ENCODE results near the gene CD55. TPM values are rescaled to one million over a fixed set of nuclear protein-coding genes. Genes with fewer than 3 reads are reported as not detected.

CD55 gene, protein sequence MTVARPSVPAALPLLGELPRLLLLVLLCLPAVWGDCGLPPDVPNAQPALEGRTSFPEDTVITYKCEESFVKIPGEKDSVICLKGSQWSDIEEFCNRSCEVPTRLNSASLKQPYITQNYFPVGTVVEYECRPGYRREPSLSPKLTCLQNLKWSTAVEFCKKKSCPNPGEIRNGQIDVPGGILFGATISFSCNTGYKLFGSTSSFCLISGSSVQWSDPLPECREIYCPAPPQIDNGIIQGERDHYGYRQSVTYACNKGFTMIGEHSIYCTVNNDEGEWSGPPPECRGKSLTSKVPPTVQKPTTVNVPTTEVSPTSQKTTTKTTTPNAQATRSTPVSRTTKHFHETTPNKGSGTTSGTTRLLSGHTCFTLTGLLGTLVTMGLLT
- polyA plus RNA-seq (ENCODE audit: insufficient read length) = 14.3 TPM

DNA sequence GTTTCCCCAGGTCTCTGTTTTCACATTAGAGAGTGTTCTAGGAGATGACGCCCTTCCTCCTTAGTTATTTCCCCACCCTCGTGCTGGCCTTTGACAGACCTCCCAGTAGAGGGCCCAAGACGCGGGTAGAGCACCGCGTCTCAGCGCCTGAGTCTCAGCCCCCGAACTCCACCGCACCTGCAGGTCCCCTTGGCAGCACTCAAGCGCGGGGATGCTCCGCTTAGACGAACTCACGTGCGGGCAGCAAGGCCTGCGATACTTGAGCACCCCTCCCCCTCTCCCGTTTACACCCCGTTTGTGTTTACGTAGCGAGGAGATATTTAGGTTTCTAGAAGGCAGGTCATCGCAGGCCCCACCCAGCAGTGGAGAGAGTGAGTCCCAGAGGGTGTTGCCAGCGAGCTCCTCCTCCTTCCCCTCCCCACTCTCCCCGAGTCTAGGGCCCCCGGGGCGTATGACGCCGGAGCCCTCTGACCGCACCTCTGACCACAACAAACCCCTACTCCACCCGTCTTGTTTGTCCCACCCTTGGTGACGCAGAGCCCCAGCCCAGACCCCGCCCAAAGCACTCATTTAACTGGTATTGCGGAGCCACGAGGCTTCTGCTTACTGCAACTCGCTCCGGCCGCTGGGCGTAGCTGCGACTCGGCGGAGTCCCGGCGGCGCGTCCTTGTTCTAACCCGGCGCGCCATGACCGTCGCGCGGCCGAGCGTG, at the start of gene CD55:
TSS of gene CD55 (plus strand) at position 600 of the 711 bp plus-strand sequence. CDS start at position 688, 88 bp downstream.
- DNase-seq = peak; percentile 88

DNA sequence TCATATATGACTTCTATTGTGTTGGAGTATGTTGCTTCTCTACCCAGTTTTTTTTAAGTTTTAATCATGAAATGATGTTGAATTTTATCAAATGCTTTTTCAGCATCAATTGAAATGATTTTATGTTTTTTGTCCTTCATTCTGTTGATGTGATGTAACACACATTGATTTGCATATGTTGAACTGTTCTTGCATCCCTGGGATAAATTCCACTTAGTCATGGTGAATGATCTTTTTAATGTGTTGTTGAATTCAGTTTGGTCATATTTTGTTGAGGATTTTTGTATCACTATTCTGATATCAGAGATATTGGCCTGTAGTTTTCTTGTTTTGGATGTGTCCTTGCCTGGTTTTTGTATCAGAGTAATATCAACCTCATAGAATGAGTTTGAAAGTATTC, 46.6 kb upstream of the CD55 start:
- DNase-seq = no peak

DNA sequence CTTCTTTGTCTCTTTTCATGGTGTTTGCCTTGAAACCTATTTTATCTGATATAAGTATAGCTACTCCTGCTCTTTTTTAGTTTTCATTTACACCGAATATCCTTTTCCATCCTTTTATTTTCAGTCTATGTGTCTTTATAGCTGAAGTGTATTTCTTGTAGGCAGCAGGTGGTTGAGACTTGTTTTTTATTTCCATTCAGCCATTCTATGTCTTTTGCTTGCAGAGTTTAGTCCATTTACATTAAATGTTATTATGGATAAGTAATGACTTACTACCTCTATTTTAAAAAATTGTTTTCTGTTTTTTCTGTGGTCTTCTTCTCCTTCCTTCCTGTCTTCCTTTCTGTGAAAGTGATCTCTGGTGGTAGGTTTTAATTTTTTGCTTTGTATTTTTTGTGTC, 45.0 kb upstream of the CD55 start:
- DNase-seq = no peak

DNA sequence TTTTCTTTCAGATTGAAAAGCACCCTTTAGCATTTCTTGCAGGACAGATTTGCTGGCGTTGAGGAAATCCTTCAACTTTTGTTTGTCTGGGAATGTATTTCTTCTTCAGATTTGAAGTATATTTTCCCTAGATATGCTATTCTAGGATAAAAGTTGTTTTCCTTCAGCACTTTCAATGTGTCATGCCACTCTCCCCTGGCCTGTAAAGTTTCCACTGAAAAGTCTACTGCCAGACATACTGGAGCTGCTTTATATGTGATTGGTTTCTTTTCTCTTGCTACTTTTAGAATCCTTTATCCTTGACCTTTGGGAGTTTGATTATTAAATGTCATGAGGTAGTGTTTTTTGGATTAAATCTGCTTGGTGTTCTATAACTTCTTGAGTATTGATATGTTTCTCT, 44.2 kb upstream of the CD55 start:
- DNase-seq = no peak

DNA sequence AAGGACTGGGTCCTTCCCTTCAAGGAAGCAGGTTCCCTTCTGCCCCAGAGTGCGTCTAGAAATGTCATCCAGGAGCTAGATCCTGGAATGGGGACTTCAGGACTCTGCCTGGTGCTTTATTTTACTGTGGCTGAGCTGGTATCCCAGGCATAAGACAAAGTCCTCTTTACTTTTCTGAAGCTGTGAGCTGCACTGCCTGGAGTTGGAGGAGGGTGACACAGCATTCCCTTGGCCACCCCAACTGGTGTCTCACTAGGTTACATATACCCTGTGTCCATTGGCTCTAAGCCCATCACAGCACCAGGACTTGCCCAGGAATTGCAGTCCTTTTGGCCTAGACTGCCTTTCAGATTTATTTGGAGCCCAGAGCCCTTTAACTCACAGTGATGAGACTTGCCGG, 41.8 kb upstream of the CD55 start:
- DNase-seq = no peak

DNA sequence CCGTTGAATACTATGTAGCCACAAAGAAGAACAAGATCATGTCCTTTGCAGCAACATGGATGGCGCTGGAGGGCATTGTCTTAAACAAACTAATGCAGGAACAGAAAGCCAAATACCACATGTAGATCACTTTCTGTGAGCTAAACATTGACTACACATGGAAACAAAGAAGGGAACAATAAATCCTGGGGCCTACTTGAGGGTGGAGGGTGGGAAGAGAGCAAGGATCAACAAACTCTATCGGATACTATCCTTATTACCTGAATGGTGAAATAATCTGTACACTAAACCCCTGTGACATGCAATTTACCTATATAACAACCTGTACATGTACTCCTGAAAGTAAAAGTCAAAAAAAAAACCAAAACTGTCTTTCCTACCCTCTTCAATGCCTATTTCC, 40.8 kb upstream of the CD55 start:
- DNase-seq = no peak

DNA sequence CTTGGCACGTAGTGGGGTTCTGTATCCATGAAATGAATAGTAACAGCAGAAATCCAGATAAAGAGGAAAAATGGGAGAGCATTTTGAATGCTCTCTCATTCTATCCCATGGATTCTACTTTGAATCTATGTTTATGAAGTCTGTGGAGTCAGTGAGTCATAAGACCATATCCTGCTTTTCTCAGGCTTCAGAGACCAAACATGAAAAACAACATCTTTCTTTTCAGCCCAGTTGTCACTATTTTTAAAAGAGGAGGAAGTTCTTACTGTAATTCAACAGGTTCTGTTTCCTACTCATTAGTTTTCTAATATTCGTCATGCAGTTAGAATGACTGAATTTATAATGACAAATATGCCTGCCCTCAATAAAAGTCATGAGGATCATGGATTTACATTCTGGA, 39.4 kb upstream of the CD55 start:
- no peak for DNase-seq

DNA sequence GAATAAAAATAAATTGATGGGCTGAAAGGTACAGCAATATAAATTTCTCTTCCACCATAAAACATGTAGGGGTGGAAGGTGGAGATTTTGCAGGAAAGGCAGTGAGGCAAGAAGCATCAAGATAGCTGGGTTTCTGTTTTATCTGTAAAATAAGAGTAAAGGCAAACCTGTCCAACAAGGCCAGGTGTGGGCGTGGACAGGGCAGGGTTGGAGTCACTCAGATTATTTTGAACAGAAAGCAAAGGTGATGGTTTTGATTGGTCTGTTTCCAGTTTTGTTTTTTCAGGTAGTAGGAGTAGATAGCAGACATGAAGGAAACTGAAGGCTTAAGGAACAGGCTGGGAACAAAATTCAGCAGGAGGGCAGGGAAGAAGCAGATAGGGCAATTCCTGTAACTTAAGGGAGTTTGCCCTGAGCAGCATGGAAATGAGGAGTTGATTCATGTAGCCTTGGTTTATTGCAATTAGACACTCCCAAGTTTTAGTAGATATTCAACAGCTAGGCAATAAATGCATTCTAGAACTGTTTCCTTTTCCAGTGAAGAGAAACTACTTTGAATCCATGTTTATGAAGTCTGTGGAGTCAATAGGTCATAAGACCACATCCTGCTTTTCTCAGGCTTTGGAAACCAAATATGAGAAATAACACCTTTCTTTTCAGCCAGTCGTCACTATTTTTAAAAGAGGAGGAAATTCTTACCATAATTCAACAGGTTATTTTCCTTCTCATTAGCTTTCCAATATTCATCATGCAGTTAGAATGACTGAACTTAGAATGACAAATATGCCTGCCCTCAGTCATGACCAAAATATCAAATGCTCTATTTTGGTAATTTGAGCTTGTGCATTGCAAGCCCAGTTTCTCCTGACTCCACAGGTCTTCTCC, 38.7 kb upstream of the CD55 start:
- DNase-seq = no peak

DNA sequence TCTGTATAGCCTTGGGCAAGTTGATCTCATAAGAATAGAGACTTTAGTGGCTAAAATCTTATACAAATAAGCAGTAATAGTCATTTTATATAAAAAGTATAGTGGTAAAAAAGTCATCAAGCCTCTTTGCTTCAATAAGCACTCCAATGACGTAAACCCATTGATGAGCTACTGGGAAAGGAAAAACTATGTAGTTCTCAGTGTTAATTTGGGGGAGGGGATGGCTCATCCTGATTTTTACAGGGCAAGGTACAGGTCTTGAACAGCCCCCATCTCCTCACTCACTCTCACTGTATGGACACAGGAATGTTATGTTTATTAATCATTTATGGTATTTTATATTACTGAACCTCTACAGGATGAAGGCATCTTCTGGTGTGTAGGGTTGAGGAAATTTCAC, 38.1 kb upstream of the CD55 start:
- no peak for DNase-seq

DNA sequence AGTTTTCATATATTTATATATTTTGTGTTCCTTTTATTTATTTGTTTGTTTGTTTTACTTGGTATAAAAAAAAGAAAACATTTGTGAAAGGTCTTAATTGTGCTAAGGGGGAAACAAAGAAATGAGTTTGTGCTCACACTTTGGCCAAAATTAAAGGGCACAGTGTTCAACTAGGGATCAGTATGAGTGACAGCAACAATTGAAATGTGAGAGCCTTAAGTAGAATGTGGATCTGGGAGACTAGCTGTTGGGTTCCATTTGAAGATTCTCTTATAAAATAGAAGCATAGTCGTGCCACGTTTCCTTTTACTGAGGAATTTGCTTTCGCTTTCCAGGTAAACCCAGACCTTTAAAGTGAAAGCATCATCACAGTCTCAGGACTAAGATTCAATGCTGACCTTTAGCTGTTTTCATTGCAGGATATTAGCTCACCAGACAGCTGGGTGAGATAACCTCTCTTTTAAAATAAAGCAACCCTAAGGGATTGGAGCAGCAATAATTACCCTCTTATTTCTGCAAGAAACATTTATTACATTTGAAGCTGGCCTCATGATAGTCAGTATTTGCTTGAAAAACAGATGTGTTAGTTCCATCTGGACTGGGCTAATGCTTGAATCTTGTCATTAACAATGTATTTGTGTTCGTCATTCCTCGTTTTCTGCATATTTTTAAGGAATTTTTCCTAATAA, 37.1 kb upstream of the CD55 start:
- no peak for DNase-seq

DNA sequence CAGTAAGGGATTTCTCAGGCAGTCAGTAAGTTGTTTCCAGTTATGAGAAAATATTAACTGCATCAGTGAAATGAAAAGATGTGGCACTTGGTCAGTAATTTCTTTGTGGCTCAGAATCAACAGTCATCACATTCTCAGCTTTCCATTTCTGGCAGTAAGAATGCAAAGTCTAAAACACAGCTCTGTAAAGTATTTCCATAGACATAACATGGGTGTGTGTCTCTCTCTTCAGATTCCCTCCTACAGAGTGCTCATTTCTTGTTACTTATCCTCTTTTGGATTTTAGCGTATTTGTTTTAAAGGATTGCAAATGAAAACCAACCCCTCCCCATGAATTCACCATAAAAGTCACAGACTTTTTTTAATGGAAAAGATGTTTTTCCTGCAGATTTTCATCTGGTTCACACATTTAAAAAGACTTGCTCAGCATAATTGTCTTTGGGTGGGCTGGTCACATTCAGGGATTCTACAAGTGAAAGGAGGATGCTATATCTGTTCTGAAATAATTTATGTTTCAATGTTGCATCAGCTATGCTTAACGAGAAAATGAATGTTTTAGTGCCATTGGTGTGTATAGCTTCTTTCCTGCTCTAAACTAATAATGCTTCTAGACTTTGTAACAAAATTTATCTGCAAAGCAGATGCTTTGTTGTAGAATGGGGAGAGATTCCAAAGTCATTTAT, 34.6 kb upstream of the CD55 start:
- peak; percentile 76 for DNase-seq

DNA sequence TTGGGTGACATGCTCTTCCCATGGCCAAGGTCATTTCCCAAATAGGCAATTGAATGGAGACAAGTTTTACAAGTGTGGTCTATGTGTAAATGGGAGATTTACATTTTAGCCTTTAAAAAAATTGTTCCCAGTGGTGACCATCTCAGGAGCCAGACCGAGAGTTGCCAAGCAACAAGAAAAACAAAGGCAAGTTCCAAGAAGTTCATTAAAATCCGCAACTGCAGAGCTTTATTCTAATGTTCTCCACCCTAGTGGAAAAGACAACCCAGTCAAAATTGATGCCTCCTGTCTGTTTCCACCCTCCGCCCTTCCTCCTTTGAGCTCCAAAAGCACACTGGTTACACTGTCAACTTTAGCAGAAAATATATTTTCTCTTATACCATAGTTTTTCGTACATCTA, 33.2 kb upstream of the CD55 start:
- DNase-seq = peak; percentile 74

DNA sequence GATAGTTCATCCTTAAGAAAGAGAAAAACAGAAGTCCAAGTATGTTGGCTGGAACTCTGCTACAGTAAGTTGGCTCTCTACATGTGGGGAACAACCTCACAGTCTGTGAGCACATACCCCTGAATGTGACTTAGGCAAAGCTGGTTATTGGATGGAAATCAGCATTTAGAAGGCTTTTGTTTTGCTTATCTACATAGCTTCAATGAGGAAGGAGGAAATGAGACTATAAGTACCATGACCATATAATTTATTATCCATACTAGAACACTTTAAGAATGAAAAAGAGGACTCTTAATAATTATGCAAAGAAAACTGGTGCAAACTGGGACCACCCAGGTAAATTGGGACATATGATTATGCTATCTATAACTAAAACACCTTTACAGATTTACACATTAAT, 31.7 kb upstream of the CD55 start:
- no peak for DNase-seq

DNA sequence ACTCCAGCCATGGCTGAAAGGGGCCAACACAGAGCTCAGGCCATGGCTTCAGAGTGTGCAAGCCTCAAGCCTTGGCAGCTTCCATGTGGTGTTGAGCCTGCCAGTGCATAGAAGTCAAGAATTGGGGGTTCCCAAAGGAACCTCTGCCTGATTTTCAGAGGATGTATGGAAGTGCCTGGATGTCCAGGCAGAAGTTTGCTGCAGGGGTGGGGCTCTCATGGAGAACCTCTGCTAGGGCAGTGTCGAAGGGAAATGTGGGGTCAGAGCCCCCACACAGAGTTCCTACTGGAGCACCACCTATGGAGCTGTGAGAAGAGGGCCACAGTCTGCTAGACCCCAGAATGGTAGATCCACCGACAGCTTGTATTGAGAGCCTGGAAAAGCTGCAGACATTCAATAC, 29.8 kb upstream of the CD55 start:
- DNase-seq = no peak

DNA sequence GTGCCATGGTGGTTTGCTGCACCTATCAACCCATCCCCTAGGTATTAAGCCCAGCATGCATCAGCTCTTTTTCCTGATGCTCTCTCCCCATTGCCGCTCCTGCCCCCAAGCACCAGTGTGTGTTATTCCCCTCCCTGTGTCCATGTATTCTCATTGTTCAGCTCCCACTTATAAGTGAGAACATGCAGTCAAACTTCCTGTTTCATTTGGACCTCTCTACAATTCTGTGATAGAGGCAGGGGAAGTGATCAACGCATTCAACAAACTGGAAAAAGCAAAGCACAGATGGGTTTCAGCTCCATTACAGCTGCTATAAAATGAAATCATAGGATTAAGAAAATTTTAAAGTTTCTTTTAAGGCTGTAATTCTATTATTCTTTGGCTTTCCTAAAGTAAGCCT, 23.3 kb upstream of the CD55 start:
- no peak for DNase-seq

DNA sequence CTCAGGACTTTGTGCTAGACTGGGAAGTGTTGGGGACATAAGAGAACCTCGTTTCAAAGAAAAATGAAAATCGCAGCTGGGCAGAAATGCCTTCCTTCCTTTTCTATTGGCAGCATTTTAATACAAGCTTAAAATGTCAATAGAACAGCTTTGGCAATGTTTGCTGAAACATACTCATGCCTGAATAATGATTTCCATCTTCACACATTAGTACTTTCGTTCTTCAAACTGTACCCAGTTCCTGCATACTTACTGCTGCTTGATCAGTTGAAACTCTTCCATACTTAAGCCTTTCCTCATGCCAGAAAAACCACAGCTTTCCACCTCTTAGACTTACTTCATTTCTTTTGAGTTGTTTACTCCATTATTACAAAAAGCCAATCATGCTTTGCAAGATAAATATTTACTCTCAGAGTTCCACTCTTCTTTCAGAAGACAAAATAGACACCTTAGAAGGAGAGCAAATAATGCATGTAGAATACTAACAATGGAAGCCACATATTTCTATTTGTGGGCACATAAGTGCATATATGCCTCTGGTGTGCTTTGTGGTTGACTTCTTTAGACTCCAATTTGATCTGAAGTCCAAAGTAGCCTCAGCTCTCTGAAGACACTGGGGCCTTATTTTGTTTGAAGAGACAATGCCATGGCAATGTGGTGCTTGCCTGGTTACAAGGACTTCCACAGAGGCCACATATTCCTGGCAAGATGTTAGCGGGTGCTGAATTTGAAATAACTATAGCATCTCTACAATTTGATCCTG, 22.7 kb upstream of the CD55 start:
- DNase-seq = no peak

DNA sequence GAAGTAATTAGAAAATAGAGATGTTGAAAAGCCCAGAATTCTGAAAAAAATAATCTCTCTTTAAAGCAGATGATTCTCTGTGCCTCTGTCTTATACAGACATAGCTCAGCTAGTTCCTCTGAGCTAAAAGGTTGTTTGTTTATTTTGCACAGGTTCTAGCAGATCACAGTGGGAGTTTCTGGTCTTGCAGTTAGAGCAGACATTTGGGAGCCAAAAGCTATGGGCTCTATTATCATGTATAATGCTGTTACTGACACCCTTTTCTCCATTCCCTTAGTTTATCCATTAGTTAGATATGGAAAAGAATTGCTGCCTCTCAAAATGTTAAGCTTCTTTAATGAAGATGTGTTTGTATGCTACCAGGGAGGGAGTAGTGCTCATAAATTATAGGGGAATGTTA, 20.5 kb upstream of the CD55 start:
- DNase-seq = no peak

DNA sequence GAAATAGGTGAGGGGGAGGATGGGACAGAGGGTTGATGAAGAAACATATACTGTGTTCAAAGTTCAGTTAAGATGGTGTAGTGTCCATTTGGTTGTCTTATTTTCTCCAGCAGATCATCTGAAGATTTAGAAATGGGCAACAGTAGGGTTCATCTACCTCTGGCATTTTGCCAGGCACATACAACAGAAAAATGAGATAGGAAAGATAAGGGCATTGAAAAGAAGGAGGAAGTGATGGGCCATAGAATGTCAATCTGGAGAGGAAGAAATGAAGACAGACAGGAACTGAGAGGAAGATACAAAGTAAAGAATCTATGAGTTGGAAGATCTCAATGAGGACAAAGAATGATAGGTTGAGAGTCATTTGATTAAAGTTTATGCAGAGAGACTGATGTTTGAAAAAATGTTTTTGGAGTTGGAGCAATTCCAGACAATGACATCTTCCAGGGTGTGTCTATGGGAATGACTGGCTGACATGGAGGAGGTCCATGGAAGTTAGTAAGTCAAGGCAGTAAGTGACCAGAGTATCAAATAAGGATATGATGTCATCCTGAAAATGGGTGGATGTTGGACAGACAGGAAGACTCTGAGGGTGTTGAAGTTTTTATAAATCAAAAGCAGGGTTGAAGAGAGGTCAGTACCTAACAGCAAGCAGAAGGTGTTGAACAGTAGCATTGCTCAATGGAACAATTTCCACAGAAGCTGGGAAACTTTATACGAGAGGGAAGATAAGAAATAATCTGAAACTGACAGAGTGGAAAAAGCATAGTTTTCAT, 18.7 kb upstream of the CD55 start:
- no peak for DNase-seq

DNA sequence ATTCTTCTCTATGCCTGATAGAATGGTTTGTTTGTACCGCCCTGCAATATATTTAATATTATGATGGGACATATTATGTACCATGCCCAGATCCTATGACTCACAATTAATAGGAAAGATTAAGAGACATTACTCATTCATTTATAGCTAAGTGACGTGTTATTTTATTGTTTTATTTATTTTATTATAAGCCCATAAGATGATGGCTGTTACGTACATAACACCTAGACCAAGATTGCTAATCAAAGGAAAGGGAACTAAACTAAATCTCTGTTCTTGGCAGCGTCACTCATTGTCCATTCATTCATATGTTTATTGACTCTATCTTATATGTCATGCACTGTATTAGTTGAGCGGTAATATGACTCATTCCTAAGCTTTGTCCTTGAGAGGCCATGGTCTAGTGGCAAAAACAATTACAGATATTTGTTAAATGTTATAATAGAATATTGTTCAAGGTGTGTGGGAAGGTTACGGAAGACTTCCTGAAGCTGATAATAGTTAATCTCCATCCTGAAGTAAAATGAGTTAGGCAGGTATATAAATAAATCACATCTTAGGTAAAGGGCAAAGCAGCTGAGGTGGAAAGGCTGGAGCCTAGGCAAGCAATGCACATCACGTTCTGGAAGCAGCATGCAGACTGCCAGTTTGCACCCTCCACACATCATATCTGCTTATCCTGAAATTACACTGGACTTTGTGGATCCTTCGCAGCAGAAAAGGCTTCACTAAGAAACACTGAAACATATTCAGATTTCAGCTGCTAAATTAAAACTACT, 16.6 kb upstream of the CD55 start:
- DNase-seq = no peak

DNA sequence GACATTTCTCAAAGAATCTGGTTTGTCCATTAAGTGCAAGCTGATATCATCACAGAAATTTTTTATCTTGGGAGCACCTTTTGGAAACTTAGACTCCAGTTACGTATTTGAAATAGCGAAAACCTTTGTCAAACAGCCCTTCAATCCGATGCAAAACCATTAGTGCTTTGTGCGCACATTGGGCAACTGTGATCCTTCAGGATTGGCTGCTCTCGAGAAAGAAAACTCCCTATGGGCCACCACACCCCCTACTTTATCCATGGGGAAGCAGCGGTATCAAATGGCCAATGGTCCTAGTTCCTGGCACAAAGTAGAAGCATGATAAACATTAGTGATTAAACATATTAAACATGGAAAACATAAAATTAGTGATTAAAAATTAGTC, 16.0 kb upstream of the CD55 start:
- DNase-seq = no peak
